GM12878 (cell line): Measurements from ENCODE around the gene CDHR5.

Experiments used
- EP300 ChIP-seq, 2 experiments: fragments of 150-350 bp in 1 of 2; IDR thresholded peaks; 2 replicates each; pipeline ENCODE4 v1.6.1; 2011 to 2012; ENCODE audit warnings: low read depth in 2 of 2, low read length in 2 of 2, borderline replicate concordance in 1 of 2, improper control_type of control experiment in 1 of 2, inconsistent platforms in 1 of 2; ENCODE audit not compliant: control insufficient read depth in 1 of 2
- PML ChIP-seq: IDR thresholded peaks from 2 replicates; pipeline ENCODE4 v1.6.1; 2012; ENCODE audit warnings: low read length, inconsistent platforms
- RAD21 ChIP-seq: IDR thresholded peaks from 2 replicates; pipeline ENCODE4 v1.6.1; 2011; ENCODE audit warnings: mild to moderate bottlenecking, low read depth, low read length, moderate library complexity; ENCODE audit not compliant: insufficient read depth

DNA sequence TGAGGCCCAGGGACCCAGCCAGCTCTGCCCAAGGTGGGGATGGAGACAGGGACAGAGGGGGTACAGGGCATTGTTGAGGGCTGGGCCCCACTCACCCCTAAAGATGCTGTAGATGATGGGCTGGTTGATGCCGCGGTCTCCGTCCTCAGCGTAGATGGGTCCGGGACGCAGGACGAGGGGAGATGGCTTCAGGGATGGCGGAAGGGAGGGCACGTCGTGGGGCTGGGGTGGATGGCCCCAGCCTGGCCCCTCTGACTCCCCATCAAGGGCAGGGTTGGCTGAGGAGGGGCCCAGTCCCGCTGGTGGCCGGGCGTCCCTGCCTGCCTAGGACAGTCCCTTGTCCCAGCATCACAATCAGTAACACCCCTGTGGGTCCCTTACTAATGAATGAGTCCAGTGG lies 4.6 kb downstream of the CDHR5 start:
- no peak for TF ChIP-seq EP300 (IDR thresholded peaks at IDR 0.05; ENCODE audit: borderline replicate concordance in 1 of 2, control insufficient read depth in 1 of 2, low read depth in 2 of 2, low read length in 2 of 2)
- TF ChIP-seq PML = no peak
- no peak for TF ChIP-seq RAD21
